Measurements from ENCODE around the gene TRPM3. TPM values are rescaled to one million over a fixed set of nuclear protein-coding genes. Genes with fewer than 3 reads are reported as not detected.

TRPM3 gene
- total RNA-seq, 1 donor: under 0.01 TPM

DNA sequence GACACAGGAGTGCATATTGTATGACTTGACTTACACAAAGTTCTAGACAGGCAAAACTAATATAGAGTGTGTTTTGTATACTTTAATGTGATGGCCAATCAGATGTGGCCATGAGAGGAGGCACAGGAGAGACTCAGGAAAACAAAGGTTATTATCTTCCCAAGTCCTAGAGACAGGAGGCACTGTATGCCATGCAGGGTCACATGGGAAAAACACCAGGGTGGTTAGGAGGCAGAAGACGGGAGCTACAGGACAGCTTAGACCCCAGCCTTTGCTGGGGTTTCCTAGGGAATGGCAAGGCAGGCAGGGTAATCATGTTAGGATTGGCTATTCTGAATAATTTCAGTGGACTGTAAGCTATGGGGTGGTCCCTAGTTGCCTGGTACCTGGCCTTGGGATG is 16.2 kb downstream of the TRPM3 start:
- DNase-seq (ENCODE audit: low read depth in 2 of 3, low spot score in 2 of 3): no peak

DNA sequence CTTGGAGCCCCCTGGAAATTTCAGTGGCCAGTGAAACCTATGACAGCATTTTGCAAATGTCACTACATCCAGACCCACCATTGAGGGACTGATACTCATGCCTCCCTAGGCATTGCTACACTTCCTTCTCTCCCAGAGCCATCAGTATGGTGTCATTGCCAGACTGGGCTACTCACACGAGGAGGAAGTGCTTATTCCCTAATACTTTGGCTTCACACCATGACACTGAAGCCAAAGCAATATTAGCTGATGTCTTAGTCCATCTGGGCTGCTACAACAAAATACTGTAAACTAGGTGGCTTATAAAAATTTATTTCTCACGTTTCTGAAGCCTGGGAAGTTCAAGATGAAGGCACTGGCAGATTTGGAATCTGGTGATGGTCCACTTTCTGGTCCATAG is 22.6 kb downstream of the TRPM3 start:
- no peak for DNase-seq (ENCODE audit: low read depth in 2 of 3, low spot score in 2 of 3)

- DNase-seq (ENCODE audit: low read depth in 2 of 3, low spot score in 2 of 3): no peak
Measured at GRCh38 chr9:71097671-71098070, 23.8 kb downstream of the TRPM3 start.

GRCh38 chr9:71096421-71097108 is 24.9 kb downstream of the TRPM3 start:
- no peak for DNase-seq (ENCODE audit: low read depth in 2 of 3, low spot score in 2 of 3)

DNA sequence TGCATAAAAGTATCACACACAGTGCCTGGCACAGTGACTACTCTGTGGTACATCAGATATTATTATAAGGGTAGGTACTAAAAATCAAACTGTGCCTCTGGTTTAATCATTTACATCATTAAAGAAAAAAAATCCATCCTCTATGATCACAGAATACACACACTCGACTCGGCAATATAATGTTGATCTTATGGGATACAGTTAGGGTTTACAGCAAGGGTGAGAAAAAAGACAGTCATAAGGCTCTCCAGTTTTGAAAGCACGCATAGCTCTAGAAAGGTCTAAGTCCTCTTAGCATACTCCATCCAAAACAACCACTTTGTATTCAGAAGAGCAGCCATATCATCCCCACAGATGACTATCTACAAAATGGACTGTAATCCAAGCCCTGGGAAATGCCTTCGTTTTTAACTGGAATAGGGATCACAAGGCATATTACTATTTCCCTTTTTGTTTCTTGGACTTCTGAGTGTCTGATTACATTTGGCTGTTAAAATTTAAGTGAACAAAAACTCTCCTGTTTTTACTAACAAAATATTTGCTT is 26.6 kb downstream of the TRPM3 start:
- DNase-seq (ENCODE audit: low read depth in 2 of 3, low spot score in 2 of 3): no peak

GRCh38 chr9:71090896-71091295 is 30.5 kb downstream of the TRPM3 start:
- no peak for DNase-seq (ENCODE audit: low read depth in 2 of 3, low spot score in 2 of 3)

DNA sequence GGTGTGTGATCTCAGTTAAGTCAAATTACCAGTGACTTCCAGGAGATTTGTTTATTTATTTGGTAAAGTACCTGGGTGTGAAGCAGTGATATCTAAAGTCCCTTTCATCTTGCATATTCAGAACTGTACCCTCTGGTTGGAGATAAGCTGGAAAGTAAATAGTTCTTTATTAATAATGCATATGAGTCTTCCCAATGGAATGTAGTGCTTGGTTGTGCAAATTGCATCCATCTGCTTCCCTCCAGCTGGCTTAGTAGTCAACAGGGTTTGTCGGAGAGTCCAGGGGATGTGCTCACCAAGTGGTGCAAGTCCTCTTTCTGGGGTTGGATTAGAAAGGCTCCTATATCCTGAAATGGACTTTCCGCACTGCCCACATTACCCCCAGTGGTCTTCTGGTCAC is 42.0 kb downstream of the TRPM3 start:
- DNase-seq (ENCODE audit: low read depth in 2 of 3, low spot score in 2 of 3): no peak

DNA sequence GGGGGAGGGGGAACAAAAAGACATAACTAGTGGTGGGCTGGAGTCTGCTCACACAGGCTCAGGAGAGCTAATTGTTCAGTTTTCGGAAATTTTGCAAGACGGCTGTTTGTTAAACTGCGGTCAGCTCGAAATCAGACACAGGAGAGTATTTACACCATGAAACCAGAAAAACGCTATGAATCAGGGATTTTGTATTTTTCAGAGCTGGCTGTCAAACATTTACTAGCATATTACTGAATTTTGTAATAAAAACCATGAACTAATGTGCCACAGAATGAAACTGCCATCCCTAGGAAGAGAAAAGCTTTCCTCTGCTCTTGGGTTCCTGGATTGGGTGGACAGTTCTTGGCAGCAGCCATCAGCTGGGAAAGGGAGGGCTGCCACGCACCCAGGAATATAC is 45.3 kb downstream of the TRPM3 start:
- DNase-seq (ENCODE audit: low read depth in 2 of 3, low spot score in 2 of 3): no peak

DNA sequence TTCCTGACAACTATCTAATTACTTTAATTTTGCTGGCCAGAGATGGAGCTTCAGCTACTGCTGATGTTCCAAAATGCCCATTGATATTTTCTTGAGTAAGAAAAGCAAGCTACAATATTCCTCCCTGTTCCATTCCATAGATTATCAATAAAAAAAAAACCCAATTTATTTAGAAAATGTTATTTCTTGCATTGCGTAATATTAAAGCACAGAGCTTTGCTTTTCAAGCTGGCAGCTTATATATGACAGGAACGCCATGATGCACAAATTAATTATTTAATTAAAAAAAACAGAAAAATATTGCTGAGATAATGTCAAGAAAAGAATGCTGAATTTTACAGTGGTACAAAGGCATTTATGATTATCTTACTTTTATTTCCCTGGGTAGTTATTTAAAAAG is 47.9 kb downstream of the TRPM3 start:
- no peak for DNase-seq (ENCODE audit: low read depth in 2 of 3, low spot score in 2 of 3)

DNA sequence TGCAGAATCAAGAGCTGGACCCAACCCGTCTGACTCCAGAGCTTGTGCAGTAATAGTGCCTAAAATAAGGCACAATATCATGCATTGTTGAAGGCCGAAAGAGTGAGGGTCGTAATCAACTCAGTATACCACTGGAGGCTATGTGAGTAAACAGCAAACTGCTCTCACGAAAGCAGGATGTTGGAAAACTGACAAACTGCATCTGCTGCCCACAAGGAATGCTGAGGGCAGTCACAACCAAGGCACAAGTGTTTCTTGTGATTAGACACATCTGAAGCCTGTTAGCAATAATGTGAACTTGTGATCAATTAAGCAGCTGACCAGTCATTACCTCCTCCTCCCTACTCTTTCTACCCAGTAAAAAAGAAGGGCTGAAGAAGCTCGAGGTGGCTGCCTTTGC is 48.8 kb downstream of the TRPM3 start:
- DNase-seq (ENCODE audit: low read depth in 2 of 3, low spot score in 2 of 3): no peak

DNA sequence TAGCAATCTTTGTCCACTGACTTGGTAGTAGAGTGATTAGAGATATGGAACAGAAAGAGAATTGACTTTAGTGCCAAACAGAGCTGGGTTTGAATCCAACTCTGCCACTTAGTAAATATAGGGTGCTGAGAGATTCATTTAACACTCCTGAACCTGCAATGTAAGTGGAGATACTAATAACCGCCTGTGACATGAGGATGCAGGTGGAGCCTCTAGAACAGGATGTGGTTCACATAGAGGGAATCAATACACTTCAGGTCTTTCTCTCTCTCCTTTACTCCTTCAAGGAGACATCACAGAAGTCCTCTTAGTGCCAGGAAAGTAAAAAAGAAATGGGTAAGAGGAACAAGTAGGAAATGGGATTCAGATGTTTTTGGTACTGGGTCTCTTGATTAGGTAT is 49.8 kb downstream of the TRPM3 start:
- DNase-seq (ENCODE audit: low read depth in 2 of 3, low spot score in 2 of 3): no peak

DNA sequence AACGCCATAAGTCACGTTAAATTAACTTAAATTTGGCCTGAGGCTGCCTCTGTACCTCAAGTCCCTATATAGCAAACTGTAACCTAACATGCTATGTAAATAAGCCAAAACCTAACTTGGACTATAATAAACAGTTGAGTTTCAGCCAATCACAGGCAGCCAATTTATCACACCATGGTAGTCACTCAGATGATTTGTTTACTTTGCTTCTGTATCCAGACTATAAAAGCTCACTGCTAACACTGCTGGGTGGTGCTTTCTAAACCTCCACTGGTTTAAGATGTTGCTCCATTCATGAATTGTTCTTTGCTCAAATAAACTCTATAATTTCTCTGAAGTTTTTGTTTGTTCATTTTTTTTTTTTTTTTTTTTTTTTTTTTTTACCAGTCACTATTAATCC is 62.8 kb downstream of the TRPM3 start:
- no peak for DNase-seq (ENCODE audit: low read depth in 2 of 3, low spot score in 2 of 3)

GRCh38 chr9:71052287-71052686 is 69.1 kb downstream of the TRPM3 start:
- DNase-seq (ENCODE audit: low read depth in 2 of 3, low spot score in 2 of 3): no peak

GRCh38 chr9:71048280-71048679 is 73.1 kb downstream of the TRPM3 start:
- DNase-seq (ENCODE audit: low read depth in 2 of 3, low spot score in 2 of 3): no peak

GRCh38 chr9:71042448-71042990 is 78.9 kb downstream of the TRPM3 start:
- no peak for DNase-seq (ENCODE audit: low read depth in 2 of 3, low spot score in 2 of 3)

DNA sequence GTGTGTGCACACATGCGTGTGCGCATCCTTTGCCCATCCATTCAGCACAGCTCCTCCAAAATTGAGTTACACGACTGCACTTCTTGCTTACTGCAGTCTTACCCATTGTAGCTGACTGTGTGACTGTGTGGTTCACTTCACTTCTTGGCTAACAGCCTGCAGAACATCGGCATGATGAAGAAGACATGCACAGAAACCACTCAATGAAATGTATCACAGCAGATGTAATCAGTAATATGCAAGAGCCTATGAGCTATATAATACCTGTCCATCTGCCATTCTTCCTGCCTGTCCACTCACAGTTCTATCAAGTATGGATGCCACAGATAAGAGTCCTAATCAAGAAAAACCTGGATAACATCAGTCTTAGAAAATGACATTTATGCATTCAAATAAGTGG is 83.9 kb downstream of the TRPM3 start:
- DNase-seq (ENCODE audit: low read depth in 2 of 3, low spot score in 2 of 3): no peak

- peak in 1 of 3 donors; percentile 53 for DNase-seq (ENCODE audit: low read depth in 2 of 3, low spot score in 2 of 3)
Measured at GRCh38 chr9:71036501-71036900, 84.9 kb downstream of the TRPM3 start.

DNA sequence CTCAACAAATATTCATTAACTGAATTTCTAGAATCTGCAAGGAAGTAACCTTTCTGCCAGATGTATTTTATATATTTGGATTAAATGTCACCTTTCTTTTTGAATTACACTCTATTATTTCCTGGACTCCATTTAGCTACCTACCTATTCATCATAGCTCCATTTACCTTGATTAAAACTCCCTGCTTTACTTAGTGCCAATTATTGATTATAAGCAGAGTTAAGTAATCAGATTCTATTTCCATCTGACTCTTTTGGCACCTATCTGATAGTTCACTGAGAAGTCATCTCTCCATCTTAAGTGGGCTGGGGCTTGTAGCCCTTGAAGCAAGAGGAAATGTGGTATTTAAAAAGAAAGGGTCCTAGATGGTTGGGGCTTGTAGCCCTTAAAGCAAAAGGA is 88.6 kb downstream of the TRPM3 start:
- DNase-seq (ENCODE audit: low read depth in 2 of 3, low spot score in 2 of 3): no peak

DNA sequence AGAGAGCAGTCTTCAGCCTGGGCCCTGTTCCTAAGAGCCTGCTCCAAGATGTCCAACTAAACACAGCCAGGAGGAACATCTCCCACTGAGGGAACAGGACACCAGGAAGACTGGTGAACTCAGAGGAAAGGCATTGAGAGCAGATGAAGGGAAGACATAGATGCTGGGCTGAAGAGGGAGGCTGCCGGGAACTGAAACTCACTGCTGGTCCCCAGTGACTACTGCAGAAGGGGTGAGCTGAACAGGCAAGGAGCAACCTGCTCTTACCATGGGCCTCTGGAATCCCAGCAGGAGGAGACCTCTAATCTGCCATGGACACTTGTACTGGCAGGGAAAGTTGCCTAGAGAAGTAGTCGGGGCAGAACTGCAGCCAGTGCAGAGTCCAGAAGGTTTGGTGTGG is 95.7 kb downstream of the TRPM3 start:
- DNase-seq (ENCODE audit: low read depth in 2 of 3, low spot score in 2 of 3): no peak

DNA sequence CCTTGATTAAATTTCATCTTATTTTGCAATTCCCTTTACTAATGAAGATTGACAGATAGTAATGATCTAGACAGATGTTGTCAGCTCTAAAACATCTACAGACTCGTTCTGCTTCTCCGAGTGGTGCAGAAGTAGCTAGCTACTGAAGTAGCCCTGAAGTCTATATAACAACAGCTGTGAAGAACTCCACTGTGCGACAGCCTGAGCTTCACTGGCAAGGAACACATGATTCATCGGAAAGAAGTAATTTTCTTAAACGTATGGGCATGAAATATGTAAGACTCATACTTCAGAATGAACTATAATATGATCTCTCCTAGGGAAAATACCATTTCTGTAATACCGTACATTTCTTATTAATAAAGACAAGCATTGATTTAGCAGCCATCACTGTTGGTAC is 96.2 kb downstream of the TRPM3 start:
- DNase-seq (ENCODE audit: low read depth in 2 of 3, low spot score in 2 of 3): no peak

- DNase-seq (ENCODE audit: low read depth in 2 of 3, low spot score in 2 of 3): no peak
Measured at GRCh38 chr9:71010258-71010657, 111.2 kb downstream of the TRPM3 start.

- peak in 2 of 3 donors; percentile 2 to 9 for DNase-seq (ENCODE audit: low read depth in 2 of 3, low spot score in 2 of 3)
Measured at GRCh38 chr9:71005456-71005855, 116.0 kb downstream of the TRPM3 start.

- DNase-seq (ENCODE audit: low read depth in 2 of 3, low spot score in 2 of 3): no peak
Measured at GRCh38 chr9:71004196-71004595, 117.2 kb downstream of the TRPM3 start.
